Epithelial cell of proximal tubule (primary cell): ENCODE results near the gene THSD7A. TPM values are rescaled to one million over a fixed set of nuclear protein-coding genes. Genes with fewer than 3 reads are reported as not detected.

Experiments used
- DNase-seq: peaks from one replicate; pipeline ENCODE4 v3.0.0-alpha.2; 2011; ENCODE audit warnings: low read depth
- H3K4me3 ChIP-seq: 2 replicates; pipeline ENCODE4 v1.5.1; 2011; ENCODE audit warnings: low read depth, mild to moderate bottlenecking, low read length
- total RNA-seq: library from RNA; depleted of rRNA; stranded (reverse); fragments of >200 nt; gene quantifications from 2 replicates; pipeline ENCODE4 v1.2.3, GENCODE V29; 2015
- TF ChIP-seq, protein P1 (sequence below): conservative IDR thresholded peaks from 2 replicates; pipeline ENCODE4 v1.5.1; 2012; ENCODE audit warnings: low read depth, mild to moderate bottlenecking, low read length

Gene THSD7A, protein sequence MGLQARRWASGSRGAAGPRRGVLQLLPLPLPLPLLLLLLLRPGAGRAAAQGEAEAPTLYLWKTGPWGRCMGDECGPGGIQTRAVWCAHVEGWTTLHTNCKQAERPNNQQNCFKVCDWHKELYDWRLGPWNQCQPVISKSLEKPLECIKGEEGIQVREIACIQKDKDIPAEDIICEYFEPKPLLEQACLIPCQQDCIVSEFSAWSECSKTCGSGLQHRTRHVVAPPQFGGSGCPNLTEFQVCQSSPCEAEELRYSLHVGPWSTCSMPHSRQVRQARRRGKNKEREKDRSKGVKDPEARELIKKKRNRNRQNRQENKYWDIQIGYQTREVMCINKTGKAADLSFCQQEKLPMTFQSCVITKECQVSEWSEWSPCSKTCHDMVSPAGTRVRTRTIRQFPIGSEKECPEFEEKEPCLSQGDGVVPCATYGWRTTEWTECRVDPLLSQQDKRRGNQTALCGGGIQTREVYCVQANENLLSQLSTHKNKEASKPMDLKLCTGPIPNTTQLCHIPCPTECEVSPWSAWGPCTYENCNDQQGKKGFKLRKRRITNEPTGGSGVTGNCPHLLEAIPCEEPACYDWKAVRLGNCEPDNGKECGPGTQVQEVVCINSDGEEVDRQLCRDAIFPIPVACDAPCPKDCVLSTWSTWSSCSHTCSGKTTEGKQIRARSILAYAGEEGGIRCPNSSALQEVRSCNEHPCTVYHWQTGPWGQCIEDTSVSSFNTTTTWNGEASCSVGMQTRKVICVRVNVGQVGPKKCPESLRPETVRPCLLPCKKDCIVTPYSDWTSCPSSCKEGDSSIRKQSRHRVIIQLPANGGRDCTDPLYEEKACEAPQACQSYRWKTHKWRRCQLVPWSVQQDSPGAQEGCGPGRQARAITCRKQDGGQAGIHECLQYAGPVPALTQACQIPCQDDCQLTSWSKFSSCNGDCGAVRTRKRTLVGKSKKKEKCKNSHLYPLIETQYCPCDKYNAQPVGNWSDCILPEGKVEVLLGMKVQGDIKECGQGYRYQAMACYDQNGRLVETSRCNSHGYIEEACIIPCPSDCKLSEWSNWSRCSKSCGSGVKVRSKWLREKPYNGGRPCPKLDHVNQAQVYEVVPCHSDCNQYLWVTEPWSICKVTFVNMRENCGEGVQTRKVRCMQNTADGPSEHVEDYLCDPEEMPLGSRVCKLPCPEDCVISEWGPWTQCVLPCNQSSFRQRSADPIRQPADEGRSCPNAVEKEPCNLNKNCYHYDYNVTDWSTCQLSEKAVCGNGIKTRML (N-terminal part only)
- 0.94 and 2.0 TPM in 2 replicates for total RNA-seq

DNA sequence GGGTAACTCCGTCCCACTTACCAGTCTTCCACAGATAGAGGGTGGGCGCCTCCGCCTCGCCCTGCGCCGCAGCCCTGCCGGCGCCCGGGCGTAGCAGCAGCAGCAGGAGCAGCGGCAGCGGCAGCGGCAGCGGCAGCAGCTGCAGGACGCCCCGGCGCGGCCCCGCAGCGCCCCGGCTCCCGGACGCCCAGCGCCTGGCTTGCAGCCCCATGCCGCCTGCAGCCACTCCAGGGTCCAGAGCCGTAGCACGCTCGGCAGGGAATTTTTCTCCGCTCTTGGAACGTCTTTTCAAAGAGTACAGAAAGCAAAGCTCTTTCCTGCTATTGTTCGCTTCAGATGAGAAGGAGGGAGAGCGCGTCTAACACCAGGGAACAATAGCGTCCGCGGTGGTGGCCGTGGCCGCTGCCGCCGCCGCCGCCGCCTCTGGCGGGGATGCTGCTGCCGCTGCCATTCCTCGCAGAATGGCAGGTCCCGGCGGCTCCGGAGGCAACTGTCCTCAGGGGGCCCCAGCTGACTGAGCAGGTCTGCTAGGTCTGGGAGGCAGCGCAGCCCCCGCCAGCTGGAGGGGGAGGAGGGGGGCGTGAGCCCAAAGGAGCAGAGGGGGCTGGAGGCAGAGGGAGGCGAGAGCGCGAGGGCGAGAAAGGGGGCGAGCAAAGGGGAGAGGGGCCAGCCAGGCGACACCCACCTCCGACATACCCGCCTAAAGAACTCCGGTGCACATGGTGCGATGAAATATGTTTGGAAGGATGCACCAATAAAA, at the start of gene THSD7A:
Gene THSD7A, minus strand, starts transcription at position 463 of the 760 bp plus-strand sequence. Its CDS starts 252 bp downstream, at position 211.
- TF ChIP-seq, protein P1, sequence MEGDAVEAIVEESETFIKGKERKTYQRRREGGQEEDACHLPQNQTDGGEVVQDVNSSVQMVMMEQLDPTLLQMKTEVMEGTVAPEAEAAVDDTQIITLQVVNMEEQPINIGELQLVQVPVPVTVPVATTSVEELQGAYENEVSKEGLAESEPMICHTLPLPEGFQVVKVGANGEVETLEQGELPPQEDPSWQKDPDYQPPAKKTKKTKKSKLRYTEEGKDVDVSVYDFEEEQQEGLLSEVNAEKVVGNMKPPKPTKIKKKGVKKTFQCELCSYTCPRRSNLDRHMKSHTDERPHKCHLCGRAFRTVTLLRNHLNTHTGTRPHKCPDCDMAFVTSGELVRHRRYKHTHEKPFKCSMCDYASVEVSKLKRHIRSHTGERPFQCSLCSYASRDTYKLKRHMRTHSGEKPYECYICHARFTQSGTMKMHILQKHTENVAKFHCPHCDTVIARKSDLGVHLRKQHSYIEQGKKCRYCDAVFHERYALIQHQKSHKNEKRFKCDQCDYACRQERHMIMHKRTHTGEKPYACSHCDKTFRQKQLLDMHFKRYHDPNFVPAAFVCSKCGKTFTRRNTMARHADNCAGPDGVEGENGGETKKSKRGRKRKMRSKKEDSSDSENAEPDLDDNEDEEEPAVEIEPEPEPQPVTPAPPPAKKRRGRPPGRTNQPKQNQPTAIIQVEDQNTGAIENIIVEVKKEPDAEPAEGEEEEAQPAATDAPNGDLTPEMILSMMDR: no peak
- no peak for DNase-seq

DNA sequence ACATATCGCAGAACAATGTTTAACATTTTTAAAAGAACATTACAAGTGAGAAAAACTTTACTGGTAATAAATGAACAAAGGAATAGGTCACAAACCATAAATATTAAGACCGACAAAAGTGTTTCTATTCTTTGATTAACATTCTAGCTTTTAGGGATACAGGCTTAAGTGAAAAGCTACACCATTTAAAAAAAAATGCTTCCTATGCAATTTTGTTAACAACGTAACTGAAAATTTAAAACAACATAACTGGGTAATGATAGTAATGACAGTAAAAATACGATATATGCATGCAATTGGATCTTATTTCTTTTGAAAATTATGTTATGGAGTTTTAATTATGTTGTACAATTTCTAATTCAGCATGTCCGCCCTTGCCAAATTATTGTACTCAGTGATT, 49.7 kb upstream of the THSD7A start:
- TF ChIP-seq, protein P1: no peak
- no peak for DNase-seq
- H3K4me3 ChIP-seq: no peak overlapping the region

More for the DNA sequence above, at the start of gene THSD7A:
- H3K4me3 ChIP-seq: peak within 1 kb of the TSS; percentile 77

DNA sequence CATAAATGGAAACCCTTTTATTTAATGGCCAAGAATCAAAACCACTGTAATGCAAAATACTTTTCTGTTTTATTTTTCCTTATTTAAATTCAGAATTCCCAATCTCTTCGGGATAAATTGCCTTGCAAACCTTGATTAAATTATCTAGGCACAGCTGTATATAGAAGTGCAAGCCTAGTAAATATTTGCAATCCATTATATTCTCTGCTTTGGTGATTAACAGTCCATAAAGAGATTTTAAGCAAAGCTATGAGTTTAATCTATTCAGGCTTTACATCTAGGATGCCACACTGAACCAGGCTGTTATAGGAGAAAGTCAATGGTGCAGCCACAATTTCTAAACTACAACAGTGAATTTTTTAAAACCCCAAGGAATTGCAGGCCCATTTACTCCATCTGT, 43.6 kb upstream of the THSD7A start:
- TF ChIP-seq, protein P1: no peak
- DNase-seq: no peak
- no peak overlapping the region for H3K4me3 ChIP-seq

DNA sequence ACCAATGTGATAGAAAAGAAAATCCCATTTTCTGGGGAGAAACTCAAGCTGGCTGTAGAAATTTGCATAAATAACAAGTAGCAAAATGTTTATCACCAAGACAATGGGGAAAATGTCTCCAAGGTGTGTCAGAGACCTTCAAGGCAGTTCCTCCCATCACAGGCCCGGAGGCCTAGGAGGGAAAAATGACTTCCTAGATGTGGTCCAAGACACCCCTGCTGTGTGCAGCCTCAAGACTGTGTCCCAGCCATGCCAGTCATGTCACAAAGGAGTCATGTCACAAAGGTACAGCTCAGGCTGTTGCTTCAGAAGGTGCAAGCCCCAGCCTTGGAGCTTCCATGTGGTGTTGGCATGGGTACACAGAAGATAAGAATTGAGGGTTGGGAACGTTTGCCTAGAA, 33.7 kb upstream of the THSD7A start:
- H3K4me3 ChIP-seq: no peak overlapping the region
- TF ChIP-seq, protein P1: no peak
- DNase-seq: no peak

DNA sequence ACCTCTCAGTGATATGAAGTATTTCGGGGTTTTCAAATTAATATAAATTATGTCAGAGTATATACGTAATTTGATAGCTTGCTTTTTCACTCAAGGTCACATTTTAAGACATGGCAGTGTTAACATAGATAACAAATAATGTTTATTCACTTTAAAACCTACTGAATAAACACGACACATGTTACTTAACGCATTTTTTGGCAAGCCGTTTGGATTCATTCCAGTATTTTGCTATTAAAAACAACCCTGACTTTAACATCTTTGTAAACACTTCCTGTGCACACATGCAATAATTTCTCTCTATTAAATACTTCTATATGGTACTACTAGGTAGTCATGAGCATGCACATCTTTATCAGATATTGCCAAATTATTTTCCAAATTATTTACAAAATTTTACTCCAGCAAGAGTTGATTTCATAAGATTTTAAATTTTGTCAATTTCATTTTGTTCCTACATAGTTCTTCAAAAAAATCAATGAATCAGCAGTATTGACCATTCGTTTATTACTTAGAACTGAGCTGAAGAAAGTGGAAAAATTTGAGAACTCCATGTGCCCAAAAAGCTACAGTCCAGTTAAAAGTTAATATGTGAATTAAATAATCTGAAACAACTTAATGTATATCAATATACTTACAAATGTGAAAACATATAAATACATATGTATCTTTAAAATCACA, 26.8 kb upstream of the THSD7A start:
- DNase-seq: no peak
- TF ChIP-seq, protein P1: no peak

More for the DNA sequence above, 26.8 kb upstream of the THSD7A start:
- H3K4me3 ChIP-seq: no peak overlapping the region
